Stomach smooth muscle (tissue), 2 donors: ENCODE data around the gene KIRREL3.

Experiments
- H3K27ac ChIP-seq: one replicate; pipeline ENCODE4 v1.7.0; 2013; ENCODE audit warnings: mild to moderate bottlenecking, low read length, inconsistent platforms
- H3K27me3 ChIP-seq, 2 donors: one replicate each; pipeline ENCODE4 v1.7.0; 2013; ENCODE audit warnings: low read length in 2 of 2; ENCODE audit not compliant: insufficient read depth in 2 of 2, control insufficient read depth in 1 of 2
- H3K36me3 ChIP-seq, 2 donors: one replicate each; pipeline ENCODE4 v1.7.0; 2013; ENCODE audit warnings: low read length in 2 of 2; ENCODE audit not compliant: control insufficient read depth in 2 of 2, insufficient read depth in 2 of 2
- H3K4me1 ChIP-seq: one replicate; pipeline ENCODE4 v1.7.0; 2013; ENCODE audit warnings: low read length; ENCODE audit not compliant: control insufficient read depth, insufficient read depth
- H3K4me3 ChIP-seq, 2 donors: one replicate each; pipeline ENCODE4 v1.7.0; 2013; ENCODE audit warnings: low read length in 2 of 2
- H3K9ac ChIP-seq, 2 donors: one replicate each; pipeline ENCODE4 v1.7.0; 2013; ENCODE audit warnings: low read length in 2 of 2, mild to moderate bottlenecking in 1 of 2
- H3K9me3 ChIP-seq, 2 donors: one replicate each; pipeline ENCODE4 v1.7.0; 2013; ENCODE audit warnings: low read length in 2 of 2; ENCODE audit not compliant: control insufficient read depth in 2 of 2
- donor health status: healthy.
- donor health status: Pancreatic carcinoma.

KIRREL3 gene

DNA sequence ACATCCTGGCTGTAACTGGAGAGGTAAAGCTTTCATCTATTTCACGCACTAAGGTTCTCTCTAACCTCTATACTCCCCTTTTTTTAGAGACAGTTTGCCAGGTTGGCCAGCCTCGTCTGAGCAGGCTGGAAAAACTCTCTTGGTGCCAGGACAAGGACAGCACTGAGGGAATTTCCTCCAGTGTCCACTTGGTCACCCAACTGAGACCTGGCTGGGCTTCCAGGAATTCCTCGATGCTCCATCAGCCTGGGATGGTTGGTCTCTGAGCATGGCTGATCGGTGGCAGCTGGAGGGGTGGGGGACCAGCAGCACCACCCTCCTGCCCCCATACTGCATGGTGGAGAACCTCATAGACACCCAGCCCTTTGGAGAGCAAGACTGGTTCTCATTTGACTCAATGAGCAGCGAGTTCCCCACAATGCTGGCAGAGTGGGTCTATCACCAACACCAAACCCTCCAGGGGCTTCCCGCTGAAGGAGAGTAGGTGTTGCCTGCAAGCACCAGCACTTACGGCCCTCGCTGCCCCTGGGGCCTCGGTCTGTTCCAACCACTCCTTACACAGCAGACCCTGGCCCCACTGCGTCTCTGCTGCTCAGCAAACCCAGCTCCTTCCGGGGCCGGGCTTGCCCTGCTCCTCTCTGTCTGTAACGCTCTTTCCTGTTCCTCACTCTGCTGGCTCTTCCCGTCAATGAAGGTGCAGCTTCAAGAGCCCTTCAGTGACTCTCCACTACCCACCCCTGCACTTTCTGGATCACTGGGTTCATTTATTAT, 522.9 kb downstream of the KIRREL3 start:
- Histone ChIP-seq H3K27me3 (no peaks in the 10 kb centered on the region), H3K27ac (no peak overlapping the region), H3K36me3 (no peaks in the 10 kb centered on the region), H3K4me3 (no peak overlapping the region), H3K9ac (no peak overlapping the region), H3K4me1 (peaks cover 5% of the 10 kb centered on the region), H3K9me3 (no peaks in the 10 kb centered on the region)

GRCh38 chr11:126476977-126477376, 523.6 kb downstream of the KIRREL3 start:
- no peak overlapping the region for H3K27ac ChIP-seq
- H3K4me3 ChIP-seq = no peak overlapping the region
- H3K27me3 ChIP-seq = no peaks in the 10 kb centered on the region
- H3K4me1 ChIP-seq = peaks cover 5% of the 10 kb centered on the region
- no peak overlapping the region for H3K9ac ChIP-seq
- H3K36me3 ChIP-seq = no peaks in the 10 kb centered on the region
- no peaks in the 10 kb centered on the region for H3K9me3 ChIP-seq

GRCh38 chr11:126476266-126476924, 524.2 kb downstream of the KIRREL3 start:
- H3K4me3 ChIP-seq = no peak overlapping the region
- no peaks in the 10 kb centered on the region for H3K36me3 ChIP-seq
- H3K4me1 ChIP-seq = peaks cover 5% of the 10 kb centered on the region
- no peak overlapping the region for H3K9ac ChIP-seq
- H3K27ac ChIP-seq = no peak overlapping the region
- no peaks in the 10 kb centered on the region for H3K9me3 ChIP-seq
- no peaks in the 10 kb centered on the region for H3K27me3 ChIP-seq

GRCh38 chr11:126475014-126475991, 525.3 kb downstream of the KIRREL3 start:
- Histone ChIP-seq H3K27ac (no peak overlapping the region), H3K4me1 (peaks cover under 1% of the 10 kb centered on the region), H3K36me3 (no peaks in the 10 kb centered on the region), H3K9ac (no peak overlapping the region), H3K27me3 (no peaks in the 10 kb centered on the region), H3K4me3 (no peak overlapping the region), H3K9me3 (no peaks in the 10 kb centered on the region)

- no peaks in the 10 kb centered on the region for H3K36me3 ChIP-seq
- H3K27me3 ChIP-seq = no peaks in the 10 kb centered on the region
- no peak overlapping the region for H3K9ac ChIP-seq
- H3K4me3 ChIP-seq = no peak overlapping the region
- H3K9me3 ChIP-seq = no peaks in the 10 kb centered on the region
- no peaks in the 10 kb centered on the region for H3K4me1 ChIP-seq
- no peak overlapping the region for H3K27ac ChIP-seq
These were observed 526.4 kb downstream of the KIRREL3 start for GRCh38 chr11:126474220-126474619.

DNA sequence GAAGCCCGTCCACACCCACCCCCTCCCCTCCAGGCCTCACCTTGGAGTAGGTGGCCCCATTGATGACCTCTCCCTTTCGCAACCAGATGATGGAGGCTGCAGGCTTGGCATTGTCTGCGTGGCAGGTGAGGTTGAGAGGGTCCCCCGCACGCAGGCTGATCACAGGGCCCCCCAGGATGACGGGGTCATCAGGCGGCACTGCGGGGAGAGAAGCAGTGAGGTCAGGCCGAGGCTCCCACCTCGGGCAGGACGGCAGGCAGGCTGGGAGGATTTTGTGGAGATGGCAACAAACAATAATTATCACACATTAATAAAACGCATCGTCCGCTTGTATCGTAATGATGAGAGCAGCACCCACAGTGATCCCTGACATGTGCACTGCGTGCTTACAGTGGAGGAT, 527.3 kb downstream of the KIRREL3 start:
- H3K4me3 ChIP-seq = no peak overlapping the region
- H3K27me3 ChIP-seq = no peaks in the 10 kb centered on the region
- H3K4me1 ChIP-seq = no peaks in the 10 kb centered on the region
- H3K27ac ChIP-seq = no peak overlapping the region
- H3K36me3 ChIP-seq = no peaks in the 10 kb centered on the region
- H3K9ac ChIP-seq = no peak overlapping the region
- no peaks in the 10 kb centered on the region for H3K9me3 ChIP-seq

DNA sequence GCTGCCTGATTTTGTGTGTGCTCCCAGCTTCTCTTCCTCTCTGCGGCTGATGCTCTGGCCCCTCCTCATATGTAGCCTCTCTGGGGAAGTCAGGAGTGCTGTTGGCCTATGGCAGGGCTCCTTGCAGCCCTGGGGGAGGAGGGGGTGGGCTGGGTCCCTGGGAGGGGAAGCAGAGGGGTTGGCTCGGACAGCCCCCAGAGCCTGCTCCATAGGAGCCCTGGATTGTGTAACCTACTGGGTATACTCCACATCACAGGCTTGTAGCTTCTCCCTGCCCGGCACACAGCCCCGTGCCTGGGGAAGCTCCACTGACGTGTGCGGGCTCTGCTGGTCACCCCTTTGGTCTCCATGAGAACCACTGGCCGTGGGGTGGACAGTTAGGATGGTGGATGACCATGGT, 531.3 kb downstream of the KIRREL3 start:
- Histone ChIP-seq H3K36me3 (no peaks in the 10 kb centered on the region), H3K9ac (no peak overlapping the region), H3K27ac (no peak overlapping the region), H3K4me3 (no peak overlapping the region), H3K27me3 (no peaks in the 10 kb centered on the region), H3K4me1 (peaks cover 6% of the 10 kb centered on the region), H3K9me3 (no peaks in the 10 kb centered on the region)

- H3K27me3 ChIP-seq = no peaks in the 10 kb centered on the region
- H3K9ac ChIP-seq = no peak overlapping the region
- H3K27ac ChIP-seq = no peak overlapping the region
These were observed 532.5 kb downstream of the KIRREL3 start for GRCh38 chr11:126468102-126468521.

GRCh38 chr11:126467471-126467870, 533.1 kb downstream of the KIRREL3 start:
- H3K9ac ChIP-seq = no peak overlapping the region
- H3K27ac ChIP-seq = no peak overlapping the region
- H3K4me1 ChIP-seq = peaks cover 6% of the 10 kb centered on the region
- H3K4me3 ChIP-seq = no peak overlapping the region
- H3K36me3 ChIP-seq = no peaks in the 10 kb centered on the region
- H3K9me3 ChIP-seq = no peaks in the 10 kb centered on the region
- H3K27me3 ChIP-seq = no peaks in the 10 kb centered on the region

More at GRCh38 chr11:126468102-126468521, 532.5 kb downstream of the KIRREL3 start:
- Histone ChIP-seq H3K36me3 (no peaks in the 10 kb centered on the region), H3K9me3 (no peaks in the 10 kb centered on the region), H3K4me3 (no peak overlapping the region), H3K4me1 (peaks cover 6% of the 10 kb centered on the region)

- Histone ChIP-seq H3K4me1 (peaks cover 6% of the 10 kb centered on the region), H3K27ac (no peak overlapping the region), H3K9me3 (no peaks in the 10 kb centered on the region), H3K4me3 (no peak overlapping the region), H3K9ac (no peak overlapping the region), H3K27me3 (peaks cover 0 to under 1% of the 10 kb centered on the region in 2 donors), H3K36me3 (no peaks in the 10 kb centered on the region)
These were observed 533.6 kb downstream of the KIRREL3 start for GRCh38 chr11:126467046-126467370.
